GM12801 (cell line): ENCODE results near the gene THEM5.

Experiments
- TF ChIP-seq, protein P1 (sequence below): IDR thresholded peaks from one replicate; pipeline ENCODE4 v1.5.1; 2011; ENCODE audit warnings: control low read depth; ENCODE audit not compliant: insufficient read length; ENCODE audit errors: extremely low read depth

Gene THEM5

GRCh38 chr1:151858886-151859665 lies 5.6 kb upstream of the THEM5 start:
- TF ChIP-seq, protein P1, sequence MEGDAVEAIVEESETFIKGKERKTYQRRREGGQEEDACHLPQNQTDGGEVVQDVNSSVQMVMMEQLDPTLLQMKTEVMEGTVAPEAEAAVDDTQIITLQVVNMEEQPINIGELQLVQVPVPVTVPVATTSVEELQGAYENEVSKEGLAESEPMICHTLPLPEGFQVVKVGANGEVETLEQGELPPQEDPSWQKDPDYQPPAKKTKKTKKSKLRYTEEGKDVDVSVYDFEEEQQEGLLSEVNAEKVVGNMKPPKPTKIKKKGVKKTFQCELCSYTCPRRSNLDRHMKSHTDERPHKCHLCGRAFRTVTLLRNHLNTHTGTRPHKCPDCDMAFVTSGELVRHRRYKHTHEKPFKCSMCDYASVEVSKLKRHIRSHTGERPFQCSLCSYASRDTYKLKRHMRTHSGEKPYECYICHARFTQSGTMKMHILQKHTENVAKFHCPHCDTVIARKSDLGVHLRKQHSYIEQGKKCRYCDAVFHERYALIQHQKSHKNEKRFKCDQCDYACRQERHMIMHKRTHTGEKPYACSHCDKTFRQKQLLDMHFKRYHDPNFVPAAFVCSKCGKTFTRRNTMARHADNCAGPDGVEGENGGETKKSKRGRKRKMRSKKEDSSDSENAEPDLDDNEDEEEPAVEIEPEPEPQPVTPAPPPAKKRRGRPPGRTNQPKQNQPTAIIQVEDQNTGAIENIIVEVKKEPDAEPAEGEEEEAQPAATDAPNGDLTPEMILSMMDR: no peak

DNA sequence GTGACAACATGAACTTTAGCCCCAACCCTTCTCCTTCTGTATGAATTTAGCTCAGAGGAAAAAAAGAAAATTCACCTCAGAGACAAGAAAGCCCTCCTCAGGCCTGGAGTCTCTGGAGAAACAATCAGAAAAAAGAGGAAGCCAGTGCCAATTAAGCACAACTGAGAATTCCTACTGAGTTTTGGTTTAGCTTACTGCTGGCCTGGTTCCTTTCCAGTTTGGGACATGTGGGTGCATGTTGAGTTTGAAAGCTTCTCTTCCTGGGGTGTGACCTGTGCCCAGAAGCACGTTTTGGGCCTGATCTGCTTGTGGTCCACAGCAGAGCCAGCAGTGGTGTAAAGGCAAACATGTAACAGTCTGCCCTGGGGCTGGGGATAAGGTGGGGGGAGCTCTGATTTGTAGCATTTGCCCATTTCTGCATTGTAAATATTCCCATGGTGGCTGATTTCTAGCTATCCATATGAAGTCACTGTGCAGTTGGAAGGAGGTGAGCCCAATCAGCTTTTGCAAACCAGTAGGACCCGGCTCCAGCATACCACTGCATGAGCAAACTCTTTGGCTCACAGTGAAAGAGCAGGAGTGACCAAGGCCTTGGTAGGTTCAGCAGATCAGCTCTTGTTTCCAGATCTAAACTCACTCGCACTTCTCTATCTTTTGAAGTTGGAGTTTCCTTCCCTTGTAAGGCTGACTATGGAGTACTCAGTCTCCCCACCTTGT lies 4.7 kb upstream of the THEM5 start:
- TF ChIP-seq, protein P1: no peak

DNA sequence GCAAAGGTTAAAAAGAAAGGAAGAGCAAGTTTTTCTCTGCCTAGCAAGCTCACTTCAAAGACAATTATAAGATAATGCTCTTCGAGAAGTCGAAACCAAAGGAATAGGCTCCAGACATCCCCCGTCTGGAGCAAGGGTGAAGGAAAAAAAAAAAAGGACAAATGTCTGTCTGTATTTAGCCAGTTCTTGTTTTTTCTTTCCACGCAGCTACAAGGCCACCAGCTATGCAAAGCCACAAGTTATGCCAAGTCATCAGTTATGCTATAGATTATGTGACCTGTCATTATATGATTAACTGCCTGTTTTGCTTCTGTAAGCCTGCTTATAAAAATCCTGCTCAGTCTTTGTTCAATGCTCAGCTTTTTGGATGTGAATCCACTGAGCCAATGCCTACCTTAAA lies 2.4 kb upstream of the THEM5 start:
- TF ChIP-seq, protein P1: no peak

- TF ChIP-seq, protein P1: no peak
Observed at GRCh38 chr1:151854658-151855057, 1.1 kb upstream of the THEM5 start.

DNA sequence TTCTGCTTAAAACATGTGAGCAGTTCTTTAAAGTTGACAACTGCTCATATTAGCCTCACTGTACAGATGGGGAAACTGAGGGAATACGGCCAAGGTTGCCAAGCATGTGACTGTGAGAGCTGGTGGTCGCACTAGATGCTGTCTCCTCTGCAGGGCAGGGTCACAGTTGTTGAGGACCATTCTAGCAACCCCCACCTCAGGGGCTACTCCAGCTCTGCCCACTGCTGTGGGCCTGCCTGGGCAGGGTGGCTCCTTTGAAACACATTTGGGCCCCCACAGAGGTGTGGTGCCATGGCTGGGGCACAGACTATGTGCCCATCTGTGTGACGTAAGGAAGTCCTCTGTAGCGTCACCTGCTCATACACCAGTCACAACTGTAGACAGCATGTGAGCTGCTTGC lies 779 bp downstream of the THEM5 start:
- TF ChIP-seq, protein P1: no peak

DNA sequence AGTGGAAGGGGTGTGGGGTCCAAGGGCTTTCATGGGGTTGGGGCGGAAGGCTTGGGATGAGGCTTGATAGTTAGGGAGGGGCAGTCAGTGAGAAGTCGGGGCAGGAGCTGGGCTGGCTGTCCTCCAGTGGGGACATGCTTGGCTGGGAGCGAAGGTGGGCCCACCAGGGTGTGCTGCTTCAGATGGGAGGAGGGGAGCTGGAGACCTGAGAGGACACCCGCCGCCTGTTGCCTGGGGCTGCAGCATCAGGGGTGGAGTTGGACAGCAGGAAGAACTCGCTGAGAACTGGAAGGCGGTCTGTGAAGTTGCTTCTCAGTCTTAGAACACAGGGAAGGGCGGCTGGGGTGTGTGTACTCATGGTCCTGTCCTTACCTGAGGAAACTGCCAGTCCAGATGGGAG lies 1.6 kb downstream of the THEM5 start:
- TF ChIP-seq, protein P1: no peak

DNA sequence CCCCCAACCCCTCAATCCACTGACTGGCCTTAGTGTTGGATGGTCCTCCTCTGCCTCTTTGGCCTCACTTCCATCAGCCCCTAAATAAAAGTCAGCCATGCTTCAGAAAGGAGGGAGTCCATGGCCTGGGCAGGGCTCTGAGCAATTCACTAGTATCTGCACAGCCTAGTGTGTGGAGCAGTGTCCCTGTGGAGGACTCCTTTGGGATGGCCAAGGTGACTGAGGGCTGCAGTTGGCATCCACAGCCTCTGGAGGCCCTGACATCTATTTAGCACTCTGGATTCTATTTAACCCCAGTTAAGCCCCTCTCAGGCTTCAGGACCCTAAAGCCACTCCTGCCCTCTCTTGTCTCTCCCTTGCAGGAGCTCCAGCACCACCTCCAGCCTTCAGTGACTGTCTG lies 3.6 kb downstream of the THEM5 start:
- TF ChIP-seq, protein P1: no peak
